Measurements from ENCODE around the gene MYOM1. TPM values are rescaled to one million over a fixed set of nuclear protein-coding genes. Genes with fewer than 3 reads are reported as not detected.

Gene MYOM1
- 0.09 and 0.71 TPM in 2 replicates for total RNA-seq

DNA sequence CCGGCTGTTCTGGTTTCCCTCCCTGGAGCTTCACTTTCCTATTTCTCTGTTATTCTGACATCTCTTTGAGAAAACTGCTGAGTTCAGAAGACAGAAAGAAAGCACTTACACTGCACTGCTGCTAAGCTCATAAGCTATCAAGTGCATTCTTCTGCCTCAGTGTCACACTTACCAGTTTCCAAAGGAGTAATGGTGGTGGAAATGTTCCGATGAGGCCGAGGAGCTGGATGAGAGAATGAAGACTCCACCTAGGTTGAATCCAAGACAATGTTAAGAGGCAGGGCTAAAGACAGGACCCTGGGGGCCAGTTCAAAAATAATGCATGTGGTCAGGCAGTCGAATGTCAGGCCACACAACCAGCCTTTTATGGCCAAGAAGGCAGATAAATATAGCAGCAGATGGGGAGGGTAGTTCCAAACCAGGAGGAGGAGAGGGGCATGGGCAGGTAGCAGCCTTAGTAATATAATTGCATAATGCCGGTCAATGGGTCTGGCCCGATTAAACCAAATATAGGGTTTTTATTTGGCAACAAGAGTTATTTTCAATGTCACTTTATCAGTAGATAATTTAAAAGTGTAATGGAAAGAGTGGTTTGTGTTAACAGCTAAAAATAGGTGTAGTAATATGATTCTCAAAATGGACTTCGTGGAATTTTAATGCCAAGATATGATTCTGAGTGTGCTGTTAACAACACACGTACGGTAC lies at the start of gene MYOM1:
TSS of gene MYOM1 (minus strand) at position 338 of the 705 bp plus-strand sequence. CDS start 4,745 bp downstream, outside the sequence.

DNA sequence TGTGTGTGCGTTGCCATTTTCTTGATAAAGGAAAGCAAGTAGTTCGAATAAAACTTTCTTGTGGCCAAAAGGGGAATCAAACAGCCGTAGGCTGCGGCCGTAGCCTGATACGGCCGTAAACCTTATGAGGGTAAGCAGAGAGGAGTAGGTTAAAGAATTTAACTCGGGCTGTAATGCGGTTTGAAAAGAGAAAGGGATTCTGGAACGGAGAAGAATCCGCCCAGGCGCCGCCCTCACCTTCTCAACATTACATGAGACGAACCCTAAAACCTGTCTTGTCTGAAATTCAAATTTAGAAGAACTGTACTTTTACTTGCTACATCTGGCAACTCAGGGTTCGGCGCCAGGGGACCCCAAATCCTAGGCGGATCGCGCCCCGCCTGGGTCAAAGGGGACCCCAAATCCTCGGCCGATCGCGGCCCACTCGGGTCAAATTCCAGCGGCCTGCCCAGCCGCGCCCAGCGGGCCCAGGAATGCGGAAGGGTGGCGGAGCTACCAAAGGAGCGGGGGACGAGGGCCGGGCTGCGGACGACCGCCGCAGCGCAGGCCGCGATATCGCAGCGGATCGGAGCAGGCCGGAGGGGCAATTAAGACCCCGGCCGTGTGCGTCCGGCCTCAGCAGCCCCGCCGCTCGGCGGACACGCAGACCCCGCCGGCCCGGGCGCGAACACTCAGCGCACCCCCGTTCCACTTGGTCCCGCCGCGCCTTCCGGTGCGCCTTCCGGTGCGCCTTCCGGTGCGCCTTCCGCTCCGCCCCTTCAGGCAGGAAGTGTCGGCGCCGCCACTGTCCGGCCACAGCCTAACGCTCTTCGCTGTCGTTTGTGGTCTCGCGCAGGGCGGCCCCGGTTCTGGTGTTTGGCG lies 41.8 kb upstream of the MYOM1 start, which contains the start of gene MYL12B:
TSS of gene MYL12B (plus strand) at position 761 of the 861 bp plus-strand sequence. CDS start 10,766 bp downstream, outside the sequence.

DNA sequence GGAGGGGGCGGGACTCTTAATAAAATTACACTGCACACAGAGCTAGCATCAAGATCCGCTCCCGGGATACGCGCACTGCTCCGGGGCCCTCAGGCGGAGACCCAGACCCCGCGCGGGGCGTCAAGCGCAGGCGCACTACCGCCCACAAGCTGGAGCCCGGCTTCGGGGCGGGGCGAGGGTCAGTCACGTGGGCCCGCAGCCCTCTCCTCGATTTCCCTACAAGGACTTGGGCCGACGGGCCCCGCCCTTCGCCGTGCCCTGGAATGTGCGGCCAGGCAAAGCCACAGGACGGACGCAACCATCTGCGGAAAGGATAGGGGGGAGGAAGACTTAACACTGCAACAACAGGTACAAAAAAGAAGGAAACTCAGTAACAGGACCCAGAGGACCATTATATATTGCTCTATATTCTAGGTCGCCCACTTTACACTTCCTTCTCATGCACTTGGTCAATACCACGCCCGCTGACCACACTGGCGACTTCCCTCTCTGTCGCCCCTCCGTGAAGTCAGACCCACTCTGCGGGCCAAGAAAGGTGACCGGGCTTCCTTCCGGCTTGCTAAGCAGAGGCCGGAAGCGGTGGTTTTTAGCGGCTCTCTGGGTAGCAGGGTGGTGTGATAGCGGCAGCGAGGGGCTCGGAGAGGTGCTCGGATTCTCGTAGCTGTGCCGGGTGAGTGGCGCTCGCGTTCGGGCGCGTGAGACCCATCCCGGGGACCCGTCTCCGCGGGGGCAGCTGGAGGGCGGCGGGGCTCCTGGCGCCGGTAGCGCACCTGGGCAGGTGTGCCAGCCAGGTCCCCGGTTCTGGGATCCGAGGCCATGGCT lies 27.7 kb upstream of the MYOM1 start, which contains the start of gene MYL12A:
TSS of gene MYL12A (plus strand) at position 562 of the 822 bp plus-strand sequence. CDS start 5,447 bp downstream, outside the sequence.

Other genes with a start within 250 kb of the MYOM1 start
- 3.6 and 4.4 TPM in 2 replicates for gene LPIN2, start 206.8 kb downstream of the MYOM1 start, total RNA-seq
- gene MYL12A, start 27.8 kb upstream of the MYOM1 start, total RNA-seq: 405 and 452 TPM in 2 replicates
- gene MYL12B, start 42.2 kb upstream of the MYOM1 start, total RNA-seq: 394 and 480 TPM in 2 replicates
- gene TGIF1, start 230.2 kb upstream of the MYOM1 start, total RNA-seq: 63.9 and 96.2 TPM in 2 replicates